ENCODE results near the gene SYNPO2. TPM values are rescaled to one million over a fixed set of nuclear protein-coding genes. Genes with fewer than 3 reads are reported as not detected.

SYNPO2 gene
- total RNA-seq, 6 experiments from 2014 or later: 2.7 to 11.2 (median 8.2) TPM

GRCh38 chr4:119068529-119068962 lies 179.9 kb downstream of the SYNPO2 start:
- TF ChIP-seq CTCF (IDR thresholded peaks at IDR 0.05) (no peak), POLR2A (IDR thresholded peaks at IDR 0.05) (no peak)
- ATAC-seq: no peak

GRCh38 chr4:119070301-119070700 lies 181.6 kb downstream of the SYNPO2 start:
- ATAC-seq (no peak), DNase-seq (no peak)
- Histone ChIP-seq H3K36me3 (no peaks in the 10 kb centered on the region), H3K27ac (no peak overlapping the region), H3K4me3 (no peak overlapping the region), H3K27me3 (no peaks in the 10 kb centered on the region), H3K9me3 (no peaks in the 10 kb centered on the region), H3K4me1 (no peaks in the 10 kb centered on the region)
- TF ChIP-seq POLR2A (IDR thresholded peaks at IDR 0.05) (no peak), CTCF (IDR thresholded peaks at IDR 0.05) (no peak)
- WGBS (ENCODE audit: insufficient coverage, low coverage, low lambda C conversion rate, missing lambda C conversion rate): 10% methylated on average over 3 of the region's 4 CpGs
- intact Hi-C loops (cut with DNase I): no loop called here

More at GRCh38 chr4:119068529-119068962, 179.9 kb downstream of the SYNPO2 start:
- no peaks in the 10 kb centered on the region for H3K9me3 ChIP-seq
- no peaks in the 10 kb centered on the region for H3K27me3 ChIP-seq
- 59% methylated on average over 3 of the region's 3 CpGs for WGBS (ENCODE audit: insufficient coverage, low coverage, low lambda C conversion rate, missing lambda C conversion rate)
- no peaks in the 10 kb centered on the region for H3K4me1 ChIP-seq
- H3K27ac ChIP-seq: no peak overlapping the region
- intact Hi-C loops (cut with DNase I): no loop called here
- no peak for DNase-seq
- H3K4me3 ChIP-seq: no peak overlapping the region
- no peaks in the 10 kb centered on the region for H3K36me3 ChIP-seq

- TF ChIP-seq CTCF (IDR thresholded peaks at IDR 0.05) (no peak), POLR2A (IDR thresholded peaks at IDR 0.05) (no peak)
- 0% methylated on average over 1 of the region's 2 CpGs for WGBS (ENCODE audit: insufficient coverage, low coverage, low lambda C conversion rate, missing lambda C conversion rate)
- DNase-seq (no peak), ATAC-seq (peak; percentile 32 to 99 (median 96))
- intact Hi-C loops (cut with DNase I): no loop called here
- Histone ChIP-seq H3K4me3 (no peak overlapping the region), H3K27ac (no peak overlapping the region), H3K4me1 (no peaks in the 10 kb centered on the region), H3K36me3 (no peaks in the 10 kb centered on the region), H3K27me3 (no peaks in the 10 kb centered on the region), H3K9me3 (no peaks in the 10 kb centered on the region)
Observed at GRCh38 chr4:119080721-119081541, 192.3 kb downstream of the SYNPO2 start.

- DNase-seq: no peak
- Histone ChIP-seq H3K9me3 (no peaks in the 10 kb centered on the region), H3K4me1 (no peaks in the 10 kb centered on the region), H3K36me3 (no peaks in the 10 kb centered on the region), H3K27me3 (no peaks in the 10 kb centered on the region), H3K4me3 (no peak overlapping the region), H3K27ac (no peak overlapping the region)
- ATAC-seq: no peak
- intact Hi-C loops (cut with DNase I): no loop called here
- TF ChIP-seq CTCF (IDR thresholded peaks at IDR 0.05): no peak
- TF ChIP-seq POLR2A (IDR thresholded peaks at IDR 0.05): no peak
- WGBS (ENCODE audit: insufficient coverage, low coverage, low lambda C conversion rate, missing lambda C conversion rate): 29% methylated on average over 1 of the region's 1 CpG
Observed at GRCh38 chr4:119081542-119081859, 192.8 kb downstream of the SYNPO2 start.
